IPS-20b (cell line): ENCODE results near the gene PCDHGA12.
A peak's percentile ranks its signal among the peaks of the same experiment; 100 is the strongest.
"Not testable (repeated sequence)": the region's sequence is repeated elsewhere in the genome, so short reads cannot be mapped to it uniquely, and the experiment has no call there.

Experiments
- H3K27ac ChIP-seq: one replicate; pipeline ENCODE4 v1.5.1; 2013; ENCODE audit warnings: low read length
- H3K27me3 ChIP-seq: 2 replicates; pipeline ENCODE4 v1.6.1; 2013; ENCODE audit warnings: mild to moderate bottlenecking, low read length, inconsistent platforms; ENCODE audit not compliant: insufficient read depth
- H3K36me3 ChIP-seq: 2 replicates; pipeline ENCODE4 v1.6.1; 2013; ENCODE audit warnings: low read depth, mild to moderate bottlenecking, inconsistent platforms, low read length, moderate library complexity; ENCODE audit not compliant: insufficient read depth
- H3K4me1 ChIP-seq: 2 replicates; pipeline ENCODE4 v1.6.1; 2013; ENCODE audit warnings: mild to moderate bottlenecking, control low read depth, inconsistent platforms, low read length, moderate library complexity; ENCODE audit not compliant: insufficient read depth
- H3K4me3 ChIP-seq: 2 replicates; pipeline ENCODE4 v1.5.1; 2013; ENCODE audit warnings: mild to moderate bottlenecking, low read length, inconsistent platforms
- H3K9ac ChIP-seq: 2 replicates; pipeline ENCODE4 v1.6.1; 2013; ENCODE audit warnings: low read depth, mild to moderate bottlenecking, inconsistent platforms, low read length, moderate library complexity
- H3K9me3 ChIP-seq: 2 replicates; pipeline ENCODE4 v1.6.1; 2013; ENCODE audit warnings: mild to moderate bottlenecking, low read depth, low read length, inconsistent platforms; ENCODE audit not compliant: insufficient read depth

Gene PCDHGA12

DNA sequence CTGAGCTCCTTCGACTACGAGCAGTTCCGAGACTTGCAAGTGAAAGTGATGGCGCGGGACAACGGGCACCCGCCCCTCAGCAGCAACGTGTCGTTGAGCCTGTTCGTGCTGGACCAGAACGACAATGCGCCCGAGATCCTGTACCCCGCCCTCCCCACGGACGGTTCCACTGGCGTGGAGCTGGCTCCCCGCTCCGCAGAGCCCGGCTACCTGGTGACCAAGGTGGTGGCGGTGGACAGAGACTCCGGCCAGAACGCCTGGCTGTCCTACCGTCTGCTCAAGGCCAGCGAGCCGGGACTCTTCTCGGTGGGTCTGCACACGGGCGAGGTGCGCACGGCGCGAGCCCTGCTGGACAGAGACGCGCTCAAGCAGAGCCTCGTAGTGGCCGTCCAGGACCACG lies 2.0 kb downstream of the PCDHGA12 start:
- H3K36me3 ChIP-seq, H3K27ac ChIP-seq, H3K9ac ChIP-seq, H3K4me1 ChIP-seq, H3K27me3 ChIP-seq, H3K4me3 ChIP-seq: not testable (repeated sequence)
- H3K9me3 ChIP-seq = peaks cover 43% of the 10 kb centered on the region

DNA sequence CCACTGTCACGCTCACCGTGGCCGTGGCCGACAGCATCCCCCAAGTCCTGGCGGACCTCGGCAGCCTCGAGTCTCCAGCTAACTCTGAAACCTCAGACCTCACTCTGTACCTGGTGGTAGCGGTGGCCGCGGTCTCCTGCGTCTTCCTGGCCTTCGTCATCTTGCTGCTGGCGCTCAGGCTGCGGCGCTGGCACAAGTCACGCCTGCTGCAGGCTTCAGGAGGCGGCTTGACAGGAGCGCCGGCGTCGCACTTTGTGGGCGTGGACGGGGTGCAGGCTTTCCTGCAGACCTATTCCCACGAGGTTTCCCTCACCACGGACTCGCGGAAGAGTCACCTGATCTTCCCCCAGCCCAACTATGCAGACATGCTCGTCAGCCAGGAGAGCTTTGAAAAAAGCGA lies 2.4 kb downstream of the PCDHGA12 start:
- H3K27me3 ChIP-seq, H3K4me3 ChIP-seq, H3K36me3 ChIP-seq, H3K4me1 ChIP-seq, H3K27ac ChIP-seq, H3K9ac ChIP-seq: not testable (repeated sequence)
- H3K9me3 ChIP-seq = peaks cover 39% of the 10 kb centered on the region

DNA sequence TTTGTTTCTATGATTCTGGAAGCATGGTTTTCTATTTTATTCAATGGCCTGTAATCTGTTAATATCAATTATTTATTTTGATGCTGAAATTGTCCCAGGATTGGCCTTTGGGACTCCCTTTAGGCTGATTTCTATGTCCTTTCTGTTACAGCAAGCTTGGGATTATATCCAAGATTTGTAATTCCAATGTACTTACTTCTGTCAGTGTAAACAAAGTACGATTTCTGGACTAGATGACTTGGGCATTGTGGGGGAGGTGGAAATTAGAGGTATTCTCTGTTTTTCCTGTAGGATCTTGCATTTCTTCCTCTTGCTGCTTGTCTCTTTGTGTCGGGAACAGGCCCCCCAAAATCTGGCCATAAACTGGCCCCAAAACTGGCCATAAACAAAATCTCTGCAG lies 3.7 kb downstream of the PCDHGA12 start:
- Histone ChIP-seq H3K27me3 (no peaks in the 10 kb centered on the region), H3K4me3 (no peak overlapping the region), H3K9ac (no peak overlapping the region), H3K36me3 (peaks cover 6% of the 10 kb centered on the region; the same call in 1 of the 2 replicates), H3K27ac (no peak overlapping the region), H3K4me1 (no peaks in the 10 kb centered on the region), H3K9me3 (peaks cover 27% of the 10 kb centered on the region)

DNA sequence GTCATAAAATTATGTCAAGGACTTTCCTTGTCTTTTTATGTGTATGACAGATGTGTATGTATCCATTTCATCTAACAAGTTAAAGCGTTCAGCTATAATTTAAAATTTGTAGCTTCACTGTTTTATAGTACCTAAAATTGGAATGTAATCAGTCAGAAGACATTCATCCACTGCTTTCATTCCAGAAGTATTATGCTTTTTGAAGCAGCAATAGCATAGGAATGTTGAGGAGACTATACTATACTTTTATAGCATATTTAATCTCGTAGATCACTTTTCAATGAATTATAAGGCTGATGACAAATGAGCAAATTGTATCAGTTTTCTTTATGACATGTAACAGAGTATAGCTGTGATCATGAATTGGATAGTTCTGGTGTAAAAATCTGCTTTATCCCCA lies 6.9 kb downstream of the PCDHGA12 start:
- Histone ChIP-seq H3K9ac (no peak overlapping the region), H3K27ac (no peak overlapping the region), H3K27me3 (no peaks in the 10 kb centered on the region), H3K4me1 (no peaks in the 10 kb centered on the region), H3K9me3 (peaks cover under 1% of the 10 kb centered on the region), H3K4me3 (no peak overlapping the region), H3K36me3 (no peaks in the 10 kb centered on the region)

DNA sequence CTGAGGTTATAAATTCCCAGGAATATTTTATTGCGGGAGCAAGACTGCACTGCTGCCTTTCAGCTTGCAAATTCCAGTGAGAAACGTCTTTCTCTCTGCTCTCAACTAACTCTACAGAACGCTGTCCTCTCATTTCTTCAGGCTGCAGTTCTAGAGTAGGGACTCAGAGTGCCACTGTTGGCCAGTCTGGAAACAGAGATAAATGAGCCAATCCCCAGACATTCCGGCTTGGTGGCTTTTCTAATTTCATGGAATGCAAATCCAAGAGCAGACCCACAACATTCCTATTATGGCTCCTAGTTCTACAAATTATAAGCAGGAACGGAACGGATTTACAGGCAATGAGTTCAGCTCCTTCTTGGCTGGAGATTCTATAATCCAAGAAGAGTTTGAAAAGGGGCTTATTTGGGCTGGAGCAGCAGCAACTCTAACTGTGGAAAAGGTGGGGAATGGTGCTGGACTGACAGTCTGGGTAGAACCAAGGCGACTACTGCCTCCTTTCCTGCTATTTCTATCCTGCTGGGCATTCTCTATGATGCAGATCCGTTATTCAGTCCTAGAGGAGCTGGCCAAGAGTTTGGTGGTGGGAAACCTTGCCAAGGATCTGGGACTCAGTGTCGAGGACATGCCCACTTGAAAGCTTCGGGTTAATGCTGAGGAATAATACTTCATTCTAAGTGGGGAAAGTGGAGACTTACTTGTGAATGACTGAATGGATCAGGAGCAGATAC lies 9.3 kb downstream of the PCDHGA12 start:
- H3K27ac ChIP-seq = no peak overlapping the region
- H3K27me3 ChIP-seq = no peaks in the 10 kb centered on the region

DNA sequence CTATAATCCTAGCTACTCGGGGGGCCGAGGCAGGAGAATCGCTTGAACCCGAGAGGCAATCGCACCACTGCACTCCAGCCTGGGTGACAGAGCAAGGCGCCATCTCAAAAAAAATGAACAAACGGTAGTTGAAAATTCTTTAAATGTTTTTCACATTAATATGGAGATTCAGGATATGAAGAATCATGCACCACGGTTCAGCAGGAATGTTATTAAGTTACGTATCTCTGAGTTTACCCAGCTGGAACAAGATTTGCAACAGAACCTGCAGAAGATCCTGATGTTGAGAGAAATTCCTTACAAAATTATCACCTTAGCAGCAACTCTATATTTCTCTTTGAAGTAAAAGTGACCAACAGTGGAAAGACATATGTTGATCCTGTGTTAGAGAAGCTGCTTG lies 10.0 kb downstream of the PCDHGA12 start:
- Histone ChIP-seq H3K36me3 (no peaks in the 10 kb centered on the region), H3K9me3 (no peaks in the 10 kb centered on the region; the same call in 1 of the 2 replicates), H3K27ac (no peak overlapping the region), H3K27me3 (no peaks in the 10 kb centered on the region), H3K4me1 (no peaks in the 10 kb centered on the region), H3K9ac (no peak overlapping the region), H3K4me3 (no peak overlapping the region)

More for the DNA sequence above, 9.3 kb downstream of the PCDHGA12 start:
- Histone ChIP-seq H3K4me1 (no peaks in the 10 kb centered on the region), H3K36me3 (no peaks in the 10 kb centered on the region), H3K9me3 (no peaks in the 10 kb centered on the region), H3K9ac (no peak overlapping the region), H3K4me3 (no peak overlapping the region)

DNA sequence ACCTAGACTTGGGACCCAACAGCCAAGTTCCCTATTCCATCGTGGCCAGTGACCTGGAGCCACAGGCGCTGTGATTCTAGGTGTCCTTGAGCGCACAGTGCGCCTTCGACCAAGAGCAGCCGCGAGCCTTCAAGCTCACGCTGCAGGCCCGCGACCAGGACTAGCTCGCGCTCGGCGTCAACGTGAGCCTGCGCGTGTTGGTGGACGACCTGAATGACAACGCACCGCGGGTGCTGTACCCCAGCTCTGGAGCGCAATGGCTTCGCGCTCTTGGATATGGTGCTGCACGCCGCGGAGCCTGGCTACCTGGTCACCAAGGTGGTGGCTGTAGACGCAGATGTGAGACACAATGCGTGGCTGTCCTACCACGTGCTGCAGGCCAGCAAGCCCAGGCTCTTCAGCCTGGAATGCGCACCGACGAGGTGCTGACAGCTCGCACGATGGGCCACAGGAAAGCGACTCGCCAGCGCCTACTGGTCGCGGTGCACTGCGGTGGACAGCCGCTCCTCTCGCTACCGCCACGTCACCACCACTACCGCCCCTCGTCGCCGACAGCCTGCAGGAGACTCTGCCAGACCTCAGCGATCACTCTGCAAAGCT lies 11.4 kb downstream of the PCDHGA12 start:
- Histone ChIP-seq H3K4me3 (no peak overlapping the region), H3K27ac (no peak overlapping the region), H3K9me3 (no peaks in the 10 kb centered on the region; the same call in 1 of the 2 replicates), H3K27me3 (no peaks in the 10 kb centered on the region), H3K4me1 (no peaks in the 10 kb centered on the region), H3K36me3 (no peaks in the 10 kb centered on the region), H3K9ac (no peak overlapping the region)

DNA sequence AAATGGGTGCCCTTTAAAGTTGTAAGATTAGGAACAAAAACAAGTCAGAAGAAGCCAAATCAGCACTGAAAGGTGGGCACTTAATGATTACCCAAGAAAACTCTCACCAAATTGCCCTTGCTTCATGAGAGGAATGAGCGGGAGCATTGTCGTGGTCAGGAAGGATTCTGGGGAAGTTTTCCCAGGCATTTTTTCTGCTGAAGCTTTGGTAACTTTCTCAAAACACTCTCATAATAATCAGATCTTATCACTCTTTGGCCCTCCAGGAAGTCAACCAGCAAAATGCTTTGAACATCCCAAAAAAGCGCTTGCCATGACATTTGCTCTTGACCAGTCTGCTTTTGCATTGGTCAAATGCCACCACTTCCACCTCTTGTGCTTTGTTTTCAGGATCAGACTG lies 35.0 kb downstream of the PCDHGA12 start:
- H3K4me3 ChIP-seq = no peak overlapping the region
- H3K9ac ChIP-seq = no peak overlapping the region
- H3K27me3 ChIP-seq = no peaks in the 10 kb centered on the region
- no peaks in the 10 kb centered on the region for H3K9me3 ChIP-seq
- no peaks in the 10 kb centered on the region for H3K4me1 ChIP-seq
- H3K36me3 ChIP-seq = no peaks in the 10 kb centered on the region
- no peak overlapping the region for H3K27ac ChIP-seq

DNA sequence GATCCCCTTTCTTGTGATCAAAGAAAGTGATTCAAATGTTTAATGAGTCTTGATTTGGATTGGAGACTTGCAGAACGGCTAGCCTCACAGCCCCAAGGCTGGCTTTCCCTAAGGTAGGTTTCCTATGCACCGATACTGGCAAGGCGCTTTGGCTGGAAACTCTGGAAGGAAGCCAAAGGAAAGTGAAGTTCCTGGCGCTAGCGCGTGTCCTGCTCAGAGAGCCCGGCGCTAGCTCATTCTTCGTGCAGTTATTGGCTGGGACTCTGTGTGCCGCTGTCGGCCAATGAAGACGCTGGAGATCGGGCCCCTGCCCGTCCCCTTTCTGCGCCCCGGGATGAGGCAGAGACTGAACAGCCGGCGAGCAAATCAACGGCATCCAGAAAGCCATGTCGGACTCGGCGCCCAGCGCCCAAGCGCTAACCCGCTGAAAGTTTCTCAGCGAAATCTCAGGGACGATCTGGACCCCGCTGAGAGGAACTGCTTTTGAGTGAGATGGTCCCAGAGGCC lies 45.4 kb downstream of the PCDHGA12 start, which contains the start of gene PCDHGC3:
PCDHGC3 (plus strand) TSS at position 342 of the 507 bp plus-strand sequence; CDS start at position 493, 151 bp downstream.
- Histone ChIP-seq H3K4me1 (no peaks in the 10 kb centered on the region; the same call in 1 of the 2 replicates), H3K4me3 (peak within 1 kb of the TSS; percentile 92), H3K27ac (no peak within 1 kb of the TSS), H3K9me3 (no peaks in the 10 kb centered on the region; the same call in 1 of the 2 replicates), H3K9ac (peak within 1 kb of the TSS; percentile 84), H3K36me3 (no peaks in the 10 kb centered on the region), H3K27me3 (peaks cover 34% of the 10 kb centered on the region)

DNA sequence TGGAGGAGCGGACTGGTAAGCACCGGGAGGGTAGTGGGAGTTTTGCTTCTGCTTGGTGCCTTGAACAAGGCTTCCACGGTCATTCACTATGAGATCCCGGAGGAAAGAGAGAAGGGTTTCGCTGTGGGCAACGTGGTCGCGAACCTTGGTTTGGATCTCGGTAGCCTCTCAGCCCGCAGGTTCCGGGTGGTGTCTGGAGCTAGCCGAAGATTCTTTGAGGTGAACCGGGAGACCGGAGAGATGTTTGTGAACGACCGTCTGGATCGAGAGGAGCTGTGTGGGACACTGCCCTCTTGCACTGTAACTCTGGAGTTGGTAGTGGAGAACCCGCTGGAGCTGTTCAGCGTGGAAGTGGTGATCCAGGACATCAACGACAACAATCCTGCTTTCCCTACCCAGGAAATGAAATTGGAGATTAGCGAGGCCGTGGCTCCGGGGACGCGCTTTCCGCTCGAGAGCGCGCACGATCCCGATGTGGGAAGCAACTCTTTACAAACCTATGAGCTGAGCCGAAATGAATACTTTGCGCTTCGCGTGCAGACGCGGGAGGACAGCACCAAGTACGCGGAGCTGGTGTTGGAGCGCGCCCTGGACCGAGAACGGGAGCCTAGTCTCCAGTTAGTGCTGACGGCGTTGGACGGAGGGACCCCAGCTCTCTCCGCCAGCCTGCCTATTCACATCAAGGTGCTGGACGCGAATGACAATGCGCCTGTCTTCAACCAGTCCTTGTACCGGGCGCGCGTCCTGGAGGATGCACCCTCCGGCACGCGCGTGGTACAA lies 46.0 kb downstream of the PCDHGA12 start:
- Histone ChIP-seq H3K9ac (peak overlapping the region; percentile 84; the same call in 1 of the 2 replicates), H3K27ac (no peak overlapping the region), H3K27me3 (peaks cover 34% of the 10 kb centered on the region), H3K9me3 (no peaks in the 10 kb centered on the region; the same call in 1 of the 2 replicates), H3K4me3 (peak overlapping the region; percentile 92), H3K36me3 (no peaks in the 10 kb centered on the region), H3K4me1 (no peaks in the 10 kb centered on the region; the same call in 1 of the 2 replicates)

DNA sequence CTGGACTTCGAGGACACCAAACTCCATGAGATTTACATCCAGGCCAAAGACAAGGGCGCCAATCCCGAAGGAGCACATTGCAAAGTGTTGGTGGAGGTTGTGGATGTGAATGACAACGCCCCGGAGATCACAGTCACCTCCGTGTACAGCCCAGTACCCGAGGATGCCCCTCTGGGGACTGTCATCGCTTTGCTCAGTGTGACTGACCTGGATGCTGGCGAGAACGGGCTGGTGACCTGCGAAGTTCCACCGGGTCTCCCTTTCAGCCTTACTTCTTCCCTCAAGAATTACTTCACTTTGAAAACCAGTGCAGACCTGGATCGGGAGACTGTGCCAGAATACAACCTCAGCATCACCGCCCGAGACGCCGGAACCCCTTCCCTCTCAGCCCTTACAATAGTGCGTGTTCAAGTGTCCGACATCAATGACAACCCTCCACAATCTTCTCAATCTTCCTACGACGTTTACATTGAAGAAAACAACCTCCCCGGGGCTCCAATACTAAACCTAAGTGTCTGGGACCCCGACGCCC lies 46.8 kb downstream of the PCDHGA12 start:
- H3K4me1 ChIP-seq = no peaks in the 10 kb centered on the region; the same call in 1 of the 2 replicates
- H3K4me3 ChIP-seq = peak overlapping the region; percentile 92

More for the DNA sequence above, 46.8 kb downstream of the PCDHGA12 start:
- Histone ChIP-seq H3K9ac (no peak overlapping the region), H3K9me3 (no peaks in the 10 kb centered on the region; the same call in 1 of the 2 replicates), H3K36me3 (no peaks in the 10 kb centered on the region), H3K27me3 (peaks cover 34% of the 10 kb centered on the region), H3K27ac (no peak overlapping the region)
